Vagina (tissue), 2 donors: ENCODE data around the gene GALNT7.

Source experiments
- POLR2A ChIP-seq, 2 donors: fragments of 450-650 bp; IDR thresholded peaks; one replicate each; pipeline ENCODE4 v1.6.1; 2017; ENCODE audit warnings: antibody characterized with exemption in 2 of 2, mild to moderate bottlenecking in 2 of 2, moderate library complexity in 2 of 2
- POLR2AphosphoS5 ChIP-seq, 2 donors: sonication (generic); formaldehyde crosslinking; IDR thresholded peaks; one replicate each; pipeline ENCODE4 v1.9.0; 2017; ENCODE audit warnings: antibody characterized with exemption in 2 of 2, mild to moderate bottlenecking in 2 of 2, low read depth in 1 of 2; ENCODE audit not compliant: insufficient read depth in 1 of 2
- TF ChIP-seq, protein P1 (sequence below), 3 experiments: fragments of 450-650 bp in 2 of 3; fragments of 200-600 bp in 1 of 3; sonication (generic) in 1 of 3; IDR thresholded peaks; one replicate each; pipeline ENCODE4 v1.5.1; 2017 to 2019; ENCODE audit warnings: antibody characterized with exemption in 3 of 3, mild to moderate bottlenecking in 2 of 3, moderate library complexity in 2 of 3

DNA sequence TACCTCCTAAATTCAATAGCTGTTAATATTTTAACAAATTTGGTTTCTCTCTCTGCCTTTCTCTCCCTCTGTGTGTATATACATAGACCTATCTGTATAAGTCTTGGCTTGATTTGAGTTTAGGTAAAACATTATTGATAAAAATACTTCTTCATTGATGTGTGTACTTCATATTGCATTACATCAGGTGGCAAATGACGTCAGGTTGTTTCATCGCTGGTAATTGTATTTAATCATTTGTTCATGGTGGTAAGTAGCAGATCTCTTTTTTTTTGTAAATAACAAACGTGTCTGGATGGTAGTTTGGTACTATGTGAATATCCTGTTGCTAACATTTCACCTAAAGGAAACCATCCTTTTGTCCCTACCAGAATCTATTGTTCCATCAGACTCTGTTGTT, 55.1 kb downstream of the GALNT7 start:
- TF ChIP-seq, protein P1, sequence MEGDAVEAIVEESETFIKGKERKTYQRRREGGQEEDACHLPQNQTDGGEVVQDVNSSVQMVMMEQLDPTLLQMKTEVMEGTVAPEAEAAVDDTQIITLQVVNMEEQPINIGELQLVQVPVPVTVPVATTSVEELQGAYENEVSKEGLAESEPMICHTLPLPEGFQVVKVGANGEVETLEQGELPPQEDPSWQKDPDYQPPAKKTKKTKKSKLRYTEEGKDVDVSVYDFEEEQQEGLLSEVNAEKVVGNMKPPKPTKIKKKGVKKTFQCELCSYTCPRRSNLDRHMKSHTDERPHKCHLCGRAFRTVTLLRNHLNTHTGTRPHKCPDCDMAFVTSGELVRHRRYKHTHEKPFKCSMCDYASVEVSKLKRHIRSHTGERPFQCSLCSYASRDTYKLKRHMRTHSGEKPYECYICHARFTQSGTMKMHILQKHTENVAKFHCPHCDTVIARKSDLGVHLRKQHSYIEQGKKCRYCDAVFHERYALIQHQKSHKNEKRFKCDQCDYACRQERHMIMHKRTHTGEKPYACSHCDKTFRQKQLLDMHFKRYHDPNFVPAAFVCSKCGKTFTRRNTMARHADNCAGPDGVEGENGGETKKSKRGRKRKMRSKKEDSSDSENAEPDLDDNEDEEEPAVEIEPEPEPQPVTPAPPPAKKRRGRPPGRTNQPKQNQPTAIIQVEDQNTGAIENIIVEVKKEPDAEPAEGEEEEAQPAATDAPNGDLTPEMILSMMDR (IDR thresholded peaks at IDR 0.05) = no peak
- TF ChIP-seq POLR2A (IDR thresholded peaks at IDR 0.05) (no peak), POLR2AphosphoS5 (IDR thresholded peaks at IDR 0.05; ENCODE audit: insufficient read depth in 1 of 2, low read depth in 1 of 2) (no peak)
